Stimulated activated naive CD4-positive, alpha-beta T cell treated with Interleukin-2 at 50 U/mL for 16 hours (primary cell): ENCODE results near the gene CD4.

ENCODE experiments used
- DNase-seq: peaks from one replicate; lab custom pipeline; 2025; lab: John Stamatoyannopoulos, UW

Gene CD4

DNA sequence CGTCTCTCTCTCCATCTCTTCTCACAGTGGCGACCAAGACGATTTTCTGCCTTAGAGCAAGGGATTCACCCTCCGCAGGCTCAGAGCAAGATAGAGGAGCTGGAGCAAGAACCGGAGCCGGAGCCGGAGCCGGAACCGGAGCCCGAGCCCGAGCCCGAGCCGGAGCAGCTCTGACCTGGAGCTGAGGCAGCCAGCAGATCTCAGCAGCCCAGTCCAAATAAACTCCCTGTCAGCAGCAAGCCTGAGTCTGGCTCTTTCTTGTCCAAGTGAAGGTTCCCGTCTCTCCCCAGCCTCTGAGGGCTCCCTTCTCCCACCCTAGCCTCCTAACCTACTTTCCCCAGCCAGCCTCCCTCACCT is 11.1 kb upstream of the CD4 start:
- no peak for DNase-seq

DNA sequence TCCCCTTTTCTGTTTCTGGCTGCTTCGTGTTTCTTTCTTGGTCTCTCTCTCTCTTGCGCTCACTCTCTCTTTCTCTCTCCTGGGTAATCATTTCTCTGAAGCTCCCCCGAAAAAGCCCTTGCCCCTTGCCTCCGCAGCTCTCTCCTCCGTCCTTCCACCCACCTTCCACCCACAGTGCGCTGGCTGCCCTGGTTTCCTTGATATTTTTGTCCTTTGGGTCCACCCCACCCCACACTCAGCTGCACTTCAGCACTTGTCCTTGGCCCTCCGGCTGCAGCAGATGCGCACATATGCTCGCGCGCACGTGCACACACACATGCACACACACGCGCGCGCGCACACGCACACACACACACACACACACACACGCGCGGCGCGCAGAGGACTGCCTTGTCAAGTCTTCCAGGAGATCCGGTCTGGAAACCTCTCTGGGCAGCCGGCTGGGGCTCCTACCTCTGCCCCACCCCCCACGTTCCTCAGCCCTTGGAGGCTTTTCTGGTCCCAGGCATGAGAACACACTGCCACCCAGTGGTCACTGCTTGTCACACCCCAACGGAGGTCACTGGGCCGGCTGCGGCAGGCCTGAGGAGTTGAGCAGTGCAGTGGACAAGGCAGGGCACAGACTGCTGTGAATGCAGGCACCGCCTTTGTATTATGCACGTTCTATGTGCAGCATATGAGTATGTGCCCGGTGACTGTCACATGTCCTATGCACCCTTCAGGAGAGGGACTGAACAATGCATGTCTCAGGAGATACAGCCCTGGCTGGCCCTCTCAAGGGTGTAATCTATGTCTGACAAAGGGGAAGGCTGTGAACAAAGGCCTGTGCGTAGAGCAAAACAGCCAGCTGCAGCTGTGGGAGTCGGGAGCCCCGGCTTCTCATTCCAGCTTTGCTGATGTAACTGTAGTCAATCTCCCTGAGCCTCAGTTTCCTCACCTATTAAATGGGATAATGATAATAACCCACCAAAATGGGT is 10.5 kb upstream of the CD4 start:
- peak; percentile 85 for DNase-seq

DNA sequence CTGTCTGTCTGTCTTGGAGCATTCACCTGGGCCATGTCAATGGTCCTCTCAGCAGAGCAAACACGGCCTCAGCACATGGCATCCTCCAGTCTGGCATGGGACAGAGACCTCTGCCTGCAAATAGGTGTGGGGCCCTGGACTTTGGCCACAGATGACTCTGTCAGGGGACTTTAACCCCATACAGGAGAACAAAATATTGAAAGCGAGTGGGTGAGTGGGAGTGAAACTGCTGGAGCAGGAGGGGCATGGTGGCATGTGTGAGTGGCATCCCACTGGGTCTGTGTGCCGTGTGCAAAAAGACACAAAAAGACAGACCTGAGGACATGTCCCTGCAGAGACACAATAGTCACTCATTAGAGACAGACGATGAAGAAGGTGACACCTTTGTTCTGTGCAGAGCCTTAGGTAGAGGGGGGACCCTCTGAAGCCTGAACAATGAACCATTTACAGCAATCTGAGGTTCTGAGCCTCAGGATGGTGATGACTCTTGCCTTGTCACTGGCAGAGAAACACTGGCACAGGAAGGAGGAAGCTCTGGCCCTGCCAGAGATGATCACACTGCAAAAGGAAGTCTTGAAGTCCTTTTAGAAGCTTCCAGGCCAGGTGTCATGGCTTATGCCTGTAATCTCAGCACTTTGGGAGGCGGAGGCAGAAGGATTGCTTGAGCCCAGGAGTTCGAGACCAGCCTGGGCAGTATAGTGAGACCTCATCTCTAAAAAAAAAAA is 9.5 kb upstream of the CD4 start:
- DNase-seq = no peak

DNA sequence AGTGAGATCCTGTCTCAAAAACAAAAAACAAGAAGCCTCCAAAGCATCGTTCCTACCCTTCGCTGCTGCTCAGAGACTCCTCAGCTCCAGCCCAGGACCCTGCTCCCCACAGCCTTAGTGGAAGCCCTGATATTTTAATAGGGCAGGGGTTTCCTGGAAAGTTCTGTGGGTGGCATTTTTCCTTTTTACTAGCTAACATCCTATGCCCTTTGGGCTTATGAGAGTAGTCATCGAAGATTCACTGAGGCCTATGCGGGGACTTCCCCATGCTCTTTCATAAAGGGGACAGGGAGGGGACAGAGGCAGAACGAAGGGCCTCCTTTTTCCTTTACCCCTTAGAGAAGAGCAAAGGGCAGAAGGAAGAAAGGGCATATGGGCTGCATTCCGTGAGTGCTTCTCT is 8.8 kb upstream of the CD4 start:
- DNase-seq = no peak

DNA sequence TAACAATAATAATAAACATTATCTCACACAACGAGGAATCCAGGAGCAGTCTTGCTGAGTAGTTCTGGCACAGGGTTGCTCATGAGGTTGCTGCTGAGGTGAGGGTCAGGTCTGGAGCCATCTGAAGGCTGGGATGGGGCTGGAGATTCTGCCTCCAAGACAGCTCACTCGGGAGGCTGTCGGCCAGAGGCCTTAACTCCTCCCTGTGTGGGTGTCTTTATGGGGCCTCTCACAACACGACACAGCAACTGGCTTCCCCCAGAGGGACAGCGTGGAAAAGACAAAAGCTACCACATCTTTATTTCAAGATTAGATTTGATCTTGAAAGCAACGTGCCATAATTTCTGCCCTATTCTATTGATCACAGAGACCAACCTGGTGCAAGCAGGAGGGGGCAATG is 7.2 kb upstream of the CD4 start:
- no peak for DNase-seq

DNA sequence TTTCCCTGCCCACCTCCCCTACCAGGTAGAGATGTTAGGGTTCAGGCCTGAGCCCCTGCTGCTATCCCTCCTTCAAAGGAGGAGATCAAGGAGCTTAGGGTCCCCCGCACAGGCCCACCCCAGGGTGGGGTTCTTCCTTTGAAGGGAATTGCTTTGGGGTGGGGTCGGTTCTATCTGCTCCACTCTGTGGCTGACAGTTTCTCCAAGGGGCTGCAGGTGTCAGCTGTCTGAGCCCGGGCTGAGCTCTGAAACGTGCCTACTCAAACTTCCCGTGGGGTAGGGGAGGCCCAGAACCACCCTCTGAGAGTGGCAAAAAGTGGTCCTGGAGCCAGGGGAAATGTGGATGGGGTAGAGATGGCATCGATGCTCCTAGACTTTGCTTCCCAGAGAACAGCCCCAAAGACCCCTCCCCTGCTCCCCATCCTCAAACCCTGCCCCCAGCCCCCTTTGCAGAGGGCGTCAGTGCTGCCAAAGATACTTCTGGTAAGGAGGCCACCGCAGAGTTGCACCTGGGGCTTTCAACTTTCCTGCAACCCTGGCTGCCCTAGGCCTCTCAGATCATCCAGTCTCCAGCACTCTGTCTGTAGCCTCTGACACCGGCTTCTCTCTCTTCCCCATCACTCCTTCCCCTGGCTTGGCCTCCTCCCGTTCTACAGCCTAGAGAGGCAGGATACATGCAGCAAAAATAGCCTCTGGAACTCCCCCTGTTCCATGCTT is 6.3 kb upstream of the CD4 start:
- DNase-seq = no peak

DNA sequence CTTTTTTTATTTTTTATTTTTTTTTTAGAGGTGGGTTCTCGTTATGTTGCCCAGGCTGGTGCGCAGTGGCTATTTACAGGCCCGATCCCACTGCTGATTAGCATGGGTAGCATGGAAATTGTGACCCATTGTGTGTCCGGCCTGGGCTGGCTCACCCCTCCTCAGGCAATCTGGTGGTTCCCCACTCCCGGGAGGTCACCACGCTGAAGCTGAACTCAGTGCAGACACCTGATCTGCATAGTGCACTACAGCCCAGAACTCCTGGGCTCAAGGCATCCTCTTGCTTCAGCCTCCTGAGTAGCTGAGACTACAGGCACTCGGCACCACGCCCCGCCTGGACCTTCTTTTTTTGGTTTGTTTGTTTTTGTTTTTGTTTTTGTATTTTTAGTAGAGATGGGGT is 5.5 kb upstream of the CD4 start:
- no peak for DNase-seq

- DNase-seq = no peak
Measured at GRCh38 chr12:6784296-6784695, 5.0 kb upstream of the CD4 start.

DNA sequence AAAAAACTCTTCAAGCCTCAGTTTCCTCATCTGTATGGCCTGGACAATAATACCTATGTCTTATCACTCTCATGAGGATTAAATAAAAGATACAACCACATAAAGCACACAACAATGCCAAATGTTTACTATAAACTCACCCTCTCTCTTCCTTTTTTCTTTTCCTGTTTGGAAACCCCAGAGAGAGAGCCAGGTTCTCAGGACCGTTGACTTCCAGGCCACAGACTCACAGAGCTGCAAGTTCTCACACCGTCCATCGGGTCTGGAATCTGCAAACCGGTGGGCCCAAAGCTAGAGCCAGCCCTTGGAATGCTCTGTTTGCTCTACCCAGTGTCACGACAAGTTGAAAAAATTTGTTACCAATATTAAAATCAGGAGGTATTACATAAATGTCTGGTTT is 4.6 kb upstream of the CD4 start:
- no peak for DNase-seq

DNA sequence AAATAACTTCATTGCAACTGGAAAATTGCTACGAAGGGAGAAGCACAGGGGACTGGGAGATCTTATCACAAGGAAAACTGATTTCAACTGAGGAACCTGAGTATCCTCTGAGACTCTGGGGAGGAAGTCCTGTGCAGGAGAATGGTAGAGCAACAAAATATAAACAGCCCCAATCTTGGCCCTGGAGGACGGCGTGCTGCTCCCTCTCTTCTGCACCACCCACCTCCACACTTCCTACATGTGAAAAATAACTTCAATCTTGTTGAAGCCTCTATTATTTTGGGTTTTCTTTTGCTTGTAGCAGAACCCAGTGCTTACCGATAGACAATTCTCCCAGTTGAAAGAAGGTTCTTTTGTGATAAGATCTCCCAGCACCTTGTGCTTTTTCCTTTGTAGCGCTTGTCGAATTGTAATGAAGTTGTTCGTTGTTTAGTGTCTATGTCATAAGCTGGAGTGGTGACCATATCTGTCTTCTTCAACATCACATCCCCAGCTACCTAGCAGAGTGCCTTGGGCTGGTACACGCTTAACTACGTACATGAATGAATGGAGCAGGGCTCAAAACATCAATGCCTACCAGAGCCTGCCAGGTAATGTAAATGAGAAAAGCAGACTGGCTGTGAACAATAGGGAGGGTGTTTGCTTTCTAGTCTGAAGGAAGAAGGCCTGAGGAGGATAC is 2.8 kb upstream of the CD4 start:
- no peak for DNase-seq

- DNase-seq = no peak
Measured at GRCh38 chr12:6787309-6787708, 2.0 kb upstream of the CD4 start.

DNA sequence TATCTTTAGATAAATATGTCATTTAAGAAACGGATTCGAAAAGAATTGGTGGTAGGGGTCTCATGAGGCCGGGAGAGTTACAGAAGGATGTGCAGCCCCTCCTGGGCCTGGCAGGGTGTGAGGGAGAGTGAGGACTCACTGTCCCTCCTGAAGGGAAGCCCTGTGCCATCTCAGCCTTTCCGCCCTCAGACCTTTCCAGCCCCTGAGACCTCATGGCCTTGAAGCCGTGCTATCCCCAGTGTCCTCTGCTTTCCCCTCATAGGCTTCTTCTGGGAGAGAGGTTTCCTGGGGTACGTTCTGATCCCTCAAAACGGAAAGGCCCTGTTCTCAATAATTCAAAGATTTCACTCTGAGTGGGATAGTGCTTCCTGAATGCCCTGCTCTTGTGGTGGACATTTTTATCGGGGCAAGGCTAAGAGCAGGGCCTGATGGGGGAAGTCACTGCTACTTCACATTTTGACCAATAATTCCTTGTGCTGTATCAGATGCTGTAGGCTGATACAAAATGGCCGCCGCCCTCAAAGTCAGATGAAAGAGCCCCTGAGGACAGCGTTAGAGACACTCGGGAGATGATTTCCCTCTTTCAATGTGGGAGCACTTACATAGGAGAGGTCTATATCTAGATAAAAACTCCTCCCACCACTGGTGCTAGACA is 1.3 kb downstream of the CD4 start:
- DNase-seq = peak; percentile 50

DNA sequence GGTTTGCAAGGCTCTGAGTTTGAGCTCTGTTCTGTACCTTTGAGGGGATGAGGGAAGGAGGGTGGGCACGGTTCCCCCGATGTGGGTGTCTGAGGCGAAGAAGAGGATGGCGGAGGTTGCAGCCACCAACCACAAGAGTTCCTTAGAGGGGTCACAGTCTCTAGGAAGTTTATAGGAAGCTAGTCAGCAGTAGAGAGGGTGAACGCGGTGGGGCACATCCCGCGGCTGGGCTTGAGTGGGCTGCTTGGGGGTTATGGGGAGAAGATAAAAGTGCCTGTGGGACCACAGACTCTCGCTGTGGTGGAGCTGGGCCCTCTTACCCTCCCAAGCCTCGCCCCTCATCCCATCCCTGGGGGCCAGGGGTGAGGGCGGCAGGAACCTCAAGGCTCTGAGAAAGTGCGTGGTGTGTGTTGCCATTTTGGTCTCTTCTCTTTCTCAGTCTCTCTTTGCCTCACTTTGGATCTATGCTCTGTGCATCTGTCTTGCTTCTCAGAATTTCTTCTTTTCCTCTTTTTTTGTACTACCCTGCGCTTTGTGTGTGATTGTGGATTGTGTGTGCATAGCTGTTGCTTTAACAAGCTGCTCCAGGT is 2.7 kb downstream of the CD4 start:
- DNase-seq = no peak

DNA sequence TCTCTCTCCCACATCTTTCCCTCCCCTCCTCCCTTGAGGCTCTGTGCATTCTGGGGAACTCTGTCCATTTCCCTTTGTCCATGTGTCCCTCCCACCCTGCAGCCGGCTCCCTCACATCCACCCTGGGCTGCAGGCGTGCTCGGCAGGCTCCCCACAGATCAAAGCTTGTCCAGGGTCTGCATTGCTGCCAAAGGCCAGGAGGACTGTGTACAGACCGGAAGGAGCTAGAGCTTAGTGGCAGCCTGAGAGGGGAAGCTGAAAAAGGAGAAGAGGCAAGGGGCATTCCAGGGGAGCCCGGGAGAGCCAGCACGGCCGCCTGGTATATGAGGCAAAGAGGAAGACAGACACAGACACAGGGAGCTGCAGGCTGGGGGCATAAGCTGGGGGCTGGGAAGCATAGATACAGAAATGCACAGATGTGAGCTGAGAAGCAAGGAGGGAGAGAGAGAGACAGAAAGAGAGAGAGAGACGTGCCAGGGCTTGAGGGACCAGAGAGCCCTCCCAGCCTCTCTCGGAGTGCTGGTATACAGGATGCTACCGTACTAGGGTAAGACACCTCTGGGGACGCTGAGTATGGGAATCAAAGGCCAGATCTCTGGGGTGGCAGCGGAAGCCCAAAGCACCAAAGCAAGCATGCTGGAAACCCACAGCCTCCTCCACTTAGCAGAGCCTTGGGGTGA is 3.3 kb downstream of the CD4 start:
- peak; percentile 20 for DNase-seq

- DNase-seq = no peak
Measured at GRCh38 chr12:6795088-6795487, 5.8 kb downstream of the CD4 start.

- DNase-seq = no peak
Measured at GRCh38 chr12:6796576-6796975, 7.2 kb downstream of the CD4 start.

GRCh38 chr12:6799147-6799546 is 9.8 kb downstream of the CD4 start:
- no peak for DNase-seq

DNA sequence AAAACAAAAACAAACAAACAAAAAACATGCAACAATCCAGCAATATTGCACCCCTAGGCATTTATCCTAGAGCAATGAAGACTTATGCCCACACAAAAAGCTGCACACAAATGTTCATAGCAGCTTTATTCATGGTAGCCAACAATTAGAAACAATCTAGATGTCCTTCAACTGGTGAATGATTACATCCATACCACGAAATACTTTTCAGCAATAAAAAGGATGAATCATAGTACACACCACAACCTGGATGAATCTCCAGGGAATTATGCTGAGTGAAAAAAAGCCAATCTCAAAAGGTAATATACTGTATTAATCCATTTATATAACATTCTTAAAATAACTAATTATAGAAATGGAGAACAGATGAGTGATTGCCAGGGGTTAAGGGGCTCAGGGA is 17.8 kb downstream of the CD4 start:
- no peak for DNase-seq

DNA sequence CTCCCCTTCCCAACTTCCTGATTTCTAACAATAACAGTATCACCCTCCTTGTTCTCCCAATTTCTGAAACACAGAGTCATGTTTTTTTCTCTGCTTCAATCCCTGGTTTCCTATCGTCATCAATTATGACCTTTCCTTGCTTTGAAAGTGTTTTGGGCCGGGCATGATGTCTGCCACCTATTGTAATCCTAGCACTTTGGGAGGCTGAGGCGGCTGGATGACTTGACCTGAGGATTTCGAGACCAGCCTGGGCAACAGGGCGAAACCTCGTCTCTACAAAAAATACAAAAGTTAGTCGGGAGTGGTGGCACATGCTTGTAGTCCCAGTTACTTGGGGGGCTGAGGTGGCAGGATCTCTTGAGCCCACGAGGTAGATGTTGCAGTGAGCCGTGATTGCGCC is 19.7 kb downstream of the CD4 start:
- DNase-seq = no peak

- DNase-seq = no peak
Measured at GRCh38 chr12:6810758-6811157, 21.4 kb downstream of the CD4 start.

- DNase-seq = no peak
Measured at GRCh38 chr12:6813363-6813762, 24.0 kb downstream of the CD4 start.
